Transverse colon (tissue), 4 donors: ENCODE data around the gene NSD1. TPM values are rescaled to one million over a fixed set of nuclear protein-coding genes. Genes with fewer than 3 reads are reported as not detected.

Experiments
- DNase-seq: peaks from one replicate; pipeline ENCODE4 v3.0.0-alpha.2; 2019
- H3K27ac ChIP-seq, 4 donors: fragments of 200-600 bp; sonication (generic); 2 replicates each; pipeline ENCODE4 v1.5.1; 2016 to 2018; ENCODE audit warnings: inconsistent platforms in 4 of 4
- H3K27me3 ChIP-seq: fragments of 200-600 bp; sonication (generic); 2 replicates; pipeline ENCODE4 v1.5.1; 2017; ENCODE audit warnings: inconsistent platforms
- H3K36me3 ChIP-seq, 4 donors: fragments of 200-600 bp; sonication (generic); 2 replicates each; pipeline ENCODE4 v1.5.1; 2017 to 2019; ENCODE audit warnings: inconsistent platforms in 4 of 4
- H3K4me1 ChIP-seq, 4 donors: fragments of 200-600 bp; sonication (generic); 2 replicates each; pipeline ENCODE4 v1.5.1; 2017 to 2020; ENCODE audit warnings: inconsistent platforms in 4 of 4
- H3K4me3 ChIP-seq, 4 donors: fragments of 200-600 bp; sonication (generic); 1 replicate in 1 of 4; 2 replicates in 3 of 4; pipeline versions ENCODE4 v1.5.1 to v1.6.1; 2017 to 2019; ENCODE audit warnings: inconsistent platforms in 4 of 4
- H3K9me3 ChIP-seq, 2 donors: fragments of 200-600 bp; sonication (generic); 2 replicates each; pipeline ENCODE4 v1.5.1; 2017 to 2019; ENCODE audit warnings: inconsistent platforms in 2 of 2
- EP300 ChIP-seq: sonication (generic); formaldehyde crosslinking; IDR thresholded peaks from one replicate; pipeline ENCODE4 v1.6.1; 2017; ENCODE audit warnings: antibody characterized with exemption, low read depth
- POLR2A ChIP-seq: fragments of 450-650 bp; IDR thresholded peaks from one replicate; pipeline ENCODE4 v1.6.1; 2016; ENCODE audit warnings: antibody characterized with exemption, mild to moderate bottlenecking, moderate library complexity
- POLR2AphosphoS5 ChIP-seq, 3 donors: sonication (generic); formaldehyde crosslinking; IDR thresholded peaks; one replicate each; pipeline ENCODE4 v1.6.1; 2016; ENCODE audit warnings: antibody characterized with exemption in 3 of 3
- WGBS, 2 donors: methylation state at CpG; one replicate each; pipeline ENCODE4 v1.1.5; 2018; ENCODE audit warnings: low coverage in 1 of 2; 5-methylcytosine and 5-hydroxymethylcytosine counted together
- in situ Hi-C, 4 donors: fragments of 200-750 bp; cut with MboI; loops; one replicate each; pipeline versions ENCODE4 v1.15.0 to v1.15.1; 2017; ENCODE audit warnings: low sequenced_read_pairs in 3 of 4, low pct_ligation_motif_present in 1 of 4, low pct_unique_long_range_greater_than_20kb in 1 of 4
- intact Hi-C: fragments of 100-400 bp; cut with DNase I; formaldehyde crosslinking; loops from one replicate; pipeline ENCODE4 v1.15.1; 2023; ENCODE audit warnings: low total_unique reads
- total RNA-seq, 4 donors: library from RNA; depleted of rRNA; stranded (reverse); fragments of >200 nt; gene quantifications; one replicate each; pipeline ENCODE4 v1.1.0, GENCODE V29; 2016
- TF ChIP-seq, protein P1 (sequence below), 5 experiments: fragments of 200-600 bp in 3 of 5; fragments of 450-650 bp in 2 of 5; sonication (generic) in 3 of 5; IDR thresholded peaks; 1 replicate in 2 of 5; 2 replicates in 3 of 5; pipeline ENCODE4 v1.5.1; 2016 to 2017; ENCODE audit warnings: antibody characterized with exemption in 5 of 5, inconsistent platforms in 3 of 5, mild to moderate bottlenecking in 2 of 5, moderate library complexity in 1 of 5

NSD1 gene
- total RNA-seq, 4 donors from 2014 or later: 32.6 to 84.9 (median 60.7) TPM

DNA sequence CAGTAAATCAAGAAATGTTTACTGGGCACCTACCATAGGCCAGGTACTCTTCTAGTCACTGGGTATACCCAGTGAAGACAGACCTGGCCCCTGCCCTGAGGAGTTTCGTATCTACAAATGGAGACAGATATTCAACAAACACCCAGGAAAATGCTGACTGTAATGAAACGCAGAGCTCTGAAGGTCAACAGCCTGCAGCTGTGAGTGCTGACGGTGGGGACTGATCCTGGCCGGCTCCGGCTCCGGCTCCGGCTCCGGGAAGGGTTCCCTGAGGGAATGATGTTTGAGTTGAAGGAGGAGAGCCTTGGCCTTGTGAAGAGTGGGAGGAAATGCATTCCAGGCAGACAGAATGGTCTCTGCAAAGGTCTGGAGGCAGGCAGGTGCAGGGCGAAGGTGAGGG lies 23.8 kb upstream of the NSD1 start:
- peaks cover 0 to 10% (median 5%) of the 10 kb centered on the region in 4 donors for H3K4me1 ChIP-seq
- no peak overlapping the region for H3K4me3 ChIP-seq
- H3K27me3 ChIP-seq: no peaks in the 10 kb centered on the region
- peak overlapping the region in 1 of 4 donors; percentile 2 for H3K27ac ChIP-seq
- 44 to 68% methylated on average over 5 to 9 of the region's 9 CpGs for WGBS, 2 donors
- DNase-seq: no peak
- intact Hi-C loops: no loop called here
- H3K36me3 ChIP-seq: no peaks in the 10 kb centered on the region
- TF ChIP-seq, protein P1, sequence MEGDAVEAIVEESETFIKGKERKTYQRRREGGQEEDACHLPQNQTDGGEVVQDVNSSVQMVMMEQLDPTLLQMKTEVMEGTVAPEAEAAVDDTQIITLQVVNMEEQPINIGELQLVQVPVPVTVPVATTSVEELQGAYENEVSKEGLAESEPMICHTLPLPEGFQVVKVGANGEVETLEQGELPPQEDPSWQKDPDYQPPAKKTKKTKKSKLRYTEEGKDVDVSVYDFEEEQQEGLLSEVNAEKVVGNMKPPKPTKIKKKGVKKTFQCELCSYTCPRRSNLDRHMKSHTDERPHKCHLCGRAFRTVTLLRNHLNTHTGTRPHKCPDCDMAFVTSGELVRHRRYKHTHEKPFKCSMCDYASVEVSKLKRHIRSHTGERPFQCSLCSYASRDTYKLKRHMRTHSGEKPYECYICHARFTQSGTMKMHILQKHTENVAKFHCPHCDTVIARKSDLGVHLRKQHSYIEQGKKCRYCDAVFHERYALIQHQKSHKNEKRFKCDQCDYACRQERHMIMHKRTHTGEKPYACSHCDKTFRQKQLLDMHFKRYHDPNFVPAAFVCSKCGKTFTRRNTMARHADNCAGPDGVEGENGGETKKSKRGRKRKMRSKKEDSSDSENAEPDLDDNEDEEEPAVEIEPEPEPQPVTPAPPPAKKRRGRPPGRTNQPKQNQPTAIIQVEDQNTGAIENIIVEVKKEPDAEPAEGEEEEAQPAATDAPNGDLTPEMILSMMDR (IDR thresholded peaks at IDR 0.05): no peak
- TF ChIP-seq POLR2A (no peak), EP300 (no peak), POLR2AphosphoS5 (IDR thresholded peaks at IDR 0.05) (no peak)
- no peaks in the 10 kb centered on the region for H3K9me3 ChIP-seq
- in situ Hi-C loops: loop anchor here in 1 of 4 donors (25.0 kb wide), 1 partner anchor 177 kb away; no protein-coding TSS in a partner anchor

DNA sequence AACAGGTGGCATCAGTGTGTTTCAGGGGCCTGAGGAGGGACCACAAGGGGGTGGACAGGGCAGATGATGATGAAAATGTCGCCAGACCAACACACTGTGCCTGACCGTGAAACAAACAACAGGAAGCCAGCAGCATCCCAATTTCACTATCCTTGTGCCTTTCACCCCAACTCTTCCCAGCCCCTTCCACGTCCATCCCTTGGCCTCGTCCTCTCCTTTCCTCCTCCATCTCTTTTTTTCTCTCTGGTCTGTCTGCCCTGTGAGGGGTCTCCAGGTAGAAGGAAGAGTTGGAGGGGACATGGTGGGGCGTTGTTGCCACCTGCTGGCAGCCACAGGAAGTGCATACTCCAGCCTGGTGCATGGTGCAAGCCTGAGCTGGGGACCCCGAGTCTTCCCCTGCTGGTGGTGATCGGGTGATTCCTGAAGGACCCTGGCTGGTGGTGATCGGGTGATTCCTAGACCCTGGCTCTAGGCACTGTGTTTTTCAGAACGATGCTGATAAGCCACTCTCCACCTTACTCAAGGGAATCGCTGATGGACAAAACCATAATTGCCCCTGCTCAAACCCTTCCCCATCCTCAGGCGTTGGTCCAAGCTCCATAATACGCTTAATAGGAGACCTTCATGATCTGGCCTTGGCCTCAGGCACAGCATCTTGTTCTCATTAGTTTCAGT lies 21.7 kb upstream of the NSD1 start:
- WGBS, 2 donors: 13 to 24% methylated on average over 2 to 12 of the region's 12 CpGs
- in situ Hi-C loops (loop anchor here in 1 of 4 donors (25.0 kb wide), 1 partner anchor 175 kb away; no protein-coding TSS in a partner anchor), intact Hi-C loops (no loop called here)
- Histone ChIP-seq H3K4me3 (no peak overlapping the region), H3K27ac (no peak overlapping the region), H3K4me1 (peaks cover 0 to 16% (median 7%) of the 10 kb centered on the region in 4 donors), H3K36me3 (no peaks in the 10 kb centered on the region), H3K9me3 (no peaks in the 10 kb centered on the region), H3K27me3 (no peaks in the 10 kb centered on the region)
- TF ChIP-seq POLR2A: no peak
- TF ChIP-seq, protein P1 (IDR thresholded peaks at IDR 0.05): peak; percentile 93 to 98 (median 93)
- DNase-seq: peak; percentile 60

DNA sequence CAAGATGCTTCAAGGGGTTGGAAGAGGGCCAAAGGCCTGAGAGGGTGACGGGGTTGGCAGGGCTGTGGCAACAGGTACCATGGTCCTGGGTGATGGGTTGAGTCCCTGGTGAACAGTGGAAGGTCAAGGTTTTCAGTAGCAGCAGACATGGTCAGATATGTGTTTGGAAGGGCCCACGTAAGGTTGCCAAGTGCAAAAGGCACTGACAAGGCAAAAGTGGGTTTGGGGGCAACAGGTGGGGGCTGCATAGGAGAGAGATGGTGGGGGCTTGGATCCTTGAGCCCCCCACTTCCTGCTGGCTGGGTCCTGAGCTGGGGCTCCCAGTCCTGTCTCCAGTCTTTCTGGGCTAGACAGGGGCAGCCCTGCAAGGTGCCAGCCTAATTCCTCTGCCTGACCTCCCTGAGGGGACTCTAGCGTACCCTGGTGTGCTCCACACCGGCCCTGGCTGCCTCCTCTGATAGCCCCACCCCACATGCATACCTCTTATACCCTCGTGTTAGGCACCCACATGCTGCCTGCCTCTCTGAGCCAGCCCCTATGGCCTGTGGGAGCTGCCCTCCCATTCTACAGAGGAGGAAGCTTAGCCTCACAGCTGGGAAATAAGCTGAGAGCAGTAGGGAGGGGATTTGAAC lies 20.9 kb upstream of the NSD1 start:
- intact Hi-C loops: no loop called here
- Histone ChIP-seq H3K27me3 (no peaks in the 10 kb centered on the region), H3K36me3 (no peaks in the 10 kb centered on the region), H3K4me1 (peaks cover 0 to 20% (median 8%) of the 10 kb centered on the region in 4 donors), H3K9me3 (no peaks in the 10 kb centered on the region), H3K4me3 (no peak overlapping the region), H3K27ac (no peak overlapping the region)
- TF ChIP-seq POLR2A: no peak
- TF ChIP-seq, protein P1 (IDR thresholded peaks at IDR 0.05): no peak
- TF ChIP-seq EP300: no peak
- TF ChIP-seq POLR2AphosphoS5 (IDR thresholded peaks at IDR 0.05): no peak
- 83% methylated on average over 2 of the region's 5 CpGs; no CpG with 5 or more reads in 1 of the 2 donors for WGBS, 2 donors
- DNase-seq: no peak
- in situ Hi-C loops: loop anchor here in 1 of 4 donors (25.0 kb wide), 1 partner anchor 175 kb away; no protein-coding TSS in a partner anchor

DNA sequence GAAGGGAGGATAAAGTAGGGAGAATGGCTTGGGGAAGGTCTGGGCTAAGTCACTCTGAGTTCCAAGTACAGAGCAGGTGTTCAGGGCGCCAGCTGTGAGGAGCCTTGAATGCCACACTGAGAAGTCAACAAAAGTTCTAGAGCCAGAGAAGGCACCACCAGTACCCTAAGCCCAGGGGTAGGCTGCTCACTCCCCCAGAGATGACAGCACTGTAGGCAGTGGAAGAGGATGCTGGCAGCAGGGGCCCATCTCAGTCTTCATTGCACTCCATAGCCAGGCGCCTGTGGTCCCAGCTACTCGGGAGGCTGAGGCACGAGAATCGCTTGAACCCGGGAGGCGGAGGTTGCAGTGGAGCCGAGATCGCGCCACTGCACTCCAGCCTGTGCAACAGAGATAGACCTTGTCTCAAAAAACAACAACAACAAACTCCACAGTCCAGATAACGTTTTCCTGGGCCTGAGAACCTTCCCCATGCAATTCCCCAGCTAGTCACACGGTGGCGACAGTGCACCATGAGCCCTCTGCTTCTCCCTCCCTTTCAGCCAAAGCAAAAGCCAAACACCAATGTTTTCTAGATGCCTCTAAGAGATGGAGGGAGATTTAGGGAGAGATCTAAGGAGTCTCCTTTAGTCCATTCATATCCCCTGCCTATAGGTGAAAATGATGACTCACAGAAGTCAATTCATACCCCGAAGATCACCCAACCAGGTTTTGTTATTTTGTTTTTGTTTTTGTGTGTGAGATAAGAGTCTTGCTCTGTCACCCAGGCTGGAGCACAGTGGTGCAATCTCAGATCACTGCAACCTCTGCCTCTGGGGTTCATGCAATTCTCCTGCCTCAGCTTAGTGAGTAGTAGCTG lies 19.8 kb upstream of the NSD1 start:
- peaks cover 0 to 20% (median 8%) of the 10 kb centered on the region in 4 donors for H3K4me1 ChIP-seq
- H3K27me3 ChIP-seq: no peaks in the 10 kb centered on the region
- intact Hi-C loops: loop anchor here (2.0 kb wide), 1 partner anchor 19 kb away; the partner anchor contains the start of gene NSD1
- in situ Hi-C loops: loop anchor here in 1 of 4 donors (25.0 kb wide), 1 partner anchor 174 kb away; no protein-coding TSS in a partner anchor
- no peaks in the 10 kb centered on the region for H3K9me3 ChIP-seq
- H3K4me3 ChIP-seq: no peak overlapping the region
- no peaks in the 10 kb centered on the region for H3K36me3 ChIP-seq
- peak; percentile 81 for DNase-seq
- H3K27ac ChIP-seq: peak overlapping the region in 2 of 4 donors; percentile 26 to 41
- TF ChIP-seq POLR2A (no peak), EP300 (no peak), POLR2AphosphoS5 (IDR thresholded peaks at IDR 0.05) (no peak)
- TF ChIP-seq, protein P1 (IDR thresholded peaks at IDR 0.05): peak; percentile 96 to 99 (median 98)
- WGBS, 2 donors: 20 to 64% methylated on average over 2 to 14 of the region's 14 CpGs
